Astrocyte (in vitro differentiated cells and primary cell): ENCODE data around the gene PPP1R8. TPM values are rescaled to one million over a fixed set of nuclear protein-coding genes. Genes with fewer than 3 reads are reported as not detected.

Source experiments
- DNase-seq: peaks from one replicate; pipeline ENCODE4 v3.0.0-alpha.2; 2010; ENCODE audit warnings: low read depth
- FAIRE-seq: peaks from 2 replicates; lab custom pipeline; 2011; peaks lifted over from hg19 to GRCh38; lab: Jason Lieb, UNC
- H2AFZ ChIP-seq: 2 replicates; pipeline ENCODE4 v1.6.0; 2012; ENCODE audit warnings: low read depth, low read length, inconsistent platforms
- H3K27ac ChIP-seq: 2 replicates; pipeline ENCODE4 v1.5.1; 2011; ENCODE audit warnings: low read depth, low read length, inconsistent platforms
- H3K27me3 ChIP-seq: 2 replicates; pipeline ENCODE4 v1.6.0; 2011; ENCODE audit warnings: low read length, inconsistent platforms; ENCODE audit not compliant: insufficient read depth
- H3K36me3 ChIP-seq: 2 replicates; pipeline ENCODE4 v1.5.1; 2011; ENCODE audit warnings: low read length, inconsistent platforms; ENCODE audit not compliant: insufficient read depth
- H3K4me1 ChIP-seq: 2 replicates; pipeline ENCODE4 v1.5.1; 2011; ENCODE audit warnings: low read length, inconsistent platforms; ENCODE audit not compliant: insufficient read depth
- H3K4me2 ChIP-seq: 2 replicates; pipeline ENCODE4 v1.6.0; 2012; ENCODE audit warnings: low read length, inconsistent platforms
- H3K4me3 ChIP-seq: 2 replicates; pipeline ENCODE4 v1.5.1; 2011; ENCODE audit warnings: low read depth, mild to moderate bottlenecking, low read length, inconsistent platforms; ENCODE audit not compliant: insufficient read depth
- H3K79me2 ChIP-seq: 2 replicates; pipeline ENCODE4 v1.6.0; 2012; ENCODE audit warnings: mild to moderate bottlenecking, low read length, inconsistent platforms; ENCODE audit not compliant: insufficient read depth
- H3K9ac ChIP-seq: 2 replicates; pipeline ENCODE4 v1.6.0; 2012; ENCODE audit warnings: mild to moderate bottlenecking, low read length, inconsistent platforms
- H3K9me3 ChIP-seq: 2 replicates; pipeline ENCODE4 v1.5.1; 2012; ENCODE audit warnings: low read depth, mild to moderate bottlenecking, low read length, inconsistent platforms; ENCODE audit not compliant: insufficient read depth
- H4K20me1 ChIP-seq: 2 replicates; pipeline ENCODE4 v1.6.0; 2012; ENCODE audit warnings: low read length, inconsistent platforms; ENCODE audit not compliant: insufficient read depth
- H3K27ac Mint-ChIP-seq: one replicate; pipeline ENCODE4 v1.8.0; 2021; ENCODE audit warnings: mild to moderate bottlenecking, mixed read lengths; ENCODE audit not compliant: unreplicated experiment
- H3K27me3 Mint-ChIP-seq: one replicate; pipeline ENCODE4 v1.8.0; 2021; ENCODE audit warnings: low read depth, mixed read lengths; ENCODE audit not compliant: unreplicated experiment
- H3K36me3 Mint-ChIP-seq: one replicate; pipeline ENCODE4 v1.8.0; 2021; ENCODE audit warnings: low read depth, mixed read lengths; ENCODE audit not compliant: unreplicated experiment
- H3K4me1 Mint-ChIP-seq: one replicate; pipeline ENCODE4 v1.8.0; 2021; ENCODE audit warnings: low read depth, mixed read lengths; ENCODE audit not compliant: unreplicated experiment
- H3K4me3 Mint-ChIP-seq: one replicate; pipeline ENCODE4 v1.8.0; 2021; ENCODE audit warnings: mild to moderate bottlenecking, moderate library complexity, mixed read lengths; ENCODE audit not compliant: unreplicated experiment
- H3K9me3 Mint-ChIP-seq: one replicate; pipeline ENCODE4 v1.8.0; 2021; ENCODE audit warnings: mild to moderate bottlenecking, mixed read lengths; ENCODE audit not compliant: unreplicated experiment
- EZH2 ChIP-seq: IDR thresholded peaks from 2 replicates; pipeline ENCODE4 v1.6.1; 2012; ENCODE audit warnings: mild to moderate bottlenecking, low read length, inconsistent platforms; ENCODE audit not compliant: insufficient read depth
- total RNA-seq: library from RNA; stranded (reverse); gene quantifications from 2 replicates; pipeline ENCODE4 v1.2.1, GENCODE V29; 2021
- TF ChIP-seq, protein P1 (sequence below): IDR thresholded peaks from 2 replicates; pipeline ENCODE4 v1.5.1; 2011; ENCODE audit warnings: low read depth, mild to moderate bottlenecking, inconsistent platforms, low read length, moderate library complexity; ENCODE audit not compliant: insufficient read depth

Gene PPP1R8
- total RNA-seq, 1 donor from 2014 or later, result 35.6 TPM

DNA sequence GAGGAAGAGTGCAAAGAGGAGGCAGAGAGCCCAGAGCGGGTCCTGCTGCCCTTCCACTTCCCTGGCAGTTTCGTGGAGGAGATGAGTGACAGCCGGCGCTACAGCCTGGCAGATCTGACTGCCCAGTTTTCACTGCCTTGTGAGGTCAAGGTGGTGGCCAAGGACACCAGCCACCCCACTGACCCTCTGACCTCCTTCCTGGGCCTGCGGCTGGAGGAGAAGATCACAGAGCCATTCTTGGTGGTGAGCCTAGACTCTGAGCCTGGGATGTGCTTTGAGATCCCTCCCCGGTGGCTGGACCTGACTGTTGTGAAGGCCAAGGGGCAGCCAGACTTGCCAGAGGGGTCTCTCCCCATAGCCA lies 51.9 kb downstream of the PPP1R8 start:
- FAIRE-seq (no peak), DNase-seq (no peak)
- H3K27me3 ChIP-seq, result no peaks in the 10 kb centered on the region
- no peaks in the 10 kb centered on the region for H3K79me2 ChIP-seq
- H3K4me2 ChIP-seq, result no peak overlapping the region
- Mint-ChIP-seq H3K4me3 (no peak overlapping the region), H3K27me3 (peaks cover 5% of the 10 kb centered on the region), H3K36me3 (peaks cover 2% of the 10 kb centered on the region), H3K4me1 (no peaks in the 10 kb centered on the region), H3K27ac (no peak overlapping the region), H3K9me3 (no peaks in the 10 kb centered on the region)
- no peaks in the 10 kb centered on the region for H3K4me1 ChIP-seq
- H3K9ac ChIP-seq, result no peak overlapping the region
- no peaks in the 10 kb centered on the region for H3K36me3 ChIP-seq
- H4K20me1 ChIP-seq, result no peaks in the 10 kb centered on the region
- TF ChIP-seq EZH2, result no peak
- TF ChIP-seq, protein P1, sequence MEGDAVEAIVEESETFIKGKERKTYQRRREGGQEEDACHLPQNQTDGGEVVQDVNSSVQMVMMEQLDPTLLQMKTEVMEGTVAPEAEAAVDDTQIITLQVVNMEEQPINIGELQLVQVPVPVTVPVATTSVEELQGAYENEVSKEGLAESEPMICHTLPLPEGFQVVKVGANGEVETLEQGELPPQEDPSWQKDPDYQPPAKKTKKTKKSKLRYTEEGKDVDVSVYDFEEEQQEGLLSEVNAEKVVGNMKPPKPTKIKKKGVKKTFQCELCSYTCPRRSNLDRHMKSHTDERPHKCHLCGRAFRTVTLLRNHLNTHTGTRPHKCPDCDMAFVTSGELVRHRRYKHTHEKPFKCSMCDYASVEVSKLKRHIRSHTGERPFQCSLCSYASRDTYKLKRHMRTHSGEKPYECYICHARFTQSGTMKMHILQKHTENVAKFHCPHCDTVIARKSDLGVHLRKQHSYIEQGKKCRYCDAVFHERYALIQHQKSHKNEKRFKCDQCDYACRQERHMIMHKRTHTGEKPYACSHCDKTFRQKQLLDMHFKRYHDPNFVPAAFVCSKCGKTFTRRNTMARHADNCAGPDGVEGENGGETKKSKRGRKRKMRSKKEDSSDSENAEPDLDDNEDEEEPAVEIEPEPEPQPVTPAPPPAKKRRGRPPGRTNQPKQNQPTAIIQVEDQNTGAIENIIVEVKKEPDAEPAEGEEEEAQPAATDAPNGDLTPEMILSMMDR, result no peak
- no peaks in the 10 kb centered on the region for H3K9me3 ChIP-seq
- no peak overlapping the region for H3K4me3 ChIP-seq
- H2AFZ ChIP-seq, result no peak overlapping the region
- H3K27ac ChIP-seq, result no peak overlapping the region

DNA sequence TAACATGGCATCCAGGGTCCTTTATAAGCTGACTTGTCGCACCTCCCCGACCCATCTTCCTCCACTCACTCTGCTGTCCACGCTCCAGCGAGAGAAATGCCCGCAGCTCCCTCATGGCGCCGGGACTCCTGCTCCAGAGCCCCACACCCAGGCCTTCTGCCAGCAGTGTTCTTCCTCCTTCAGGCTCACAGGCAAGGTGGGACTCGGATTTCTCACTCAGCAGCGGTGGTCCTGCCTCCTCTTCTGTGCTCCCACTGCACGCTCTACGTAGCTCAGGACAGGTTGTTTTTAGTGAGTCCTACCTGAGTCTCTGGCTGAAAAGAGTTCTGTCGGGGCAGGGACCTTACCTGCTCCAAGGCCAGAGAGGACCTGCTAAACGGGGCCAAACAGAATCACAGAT lies 53.0 kb downstream of the PPP1R8 start:
- no peak overlapping the region for H3K9ac ChIP-seq
- no peaks in the 10 kb centered on the region for H3K4me1 Mint-ChIP-seq
- H3K27ac ChIP-seq, result no peak overlapping the region
- DNase-seq, result no peak
- no peaks in the 10 kb centered on the region for H3K36me3 ChIP-seq
- H3K27me3 ChIP-seq, result no peaks in the 10 kb centered on the region
- no peak for FAIRE-seq
- TF ChIP-seq, protein P1, result no peak
- TF ChIP-seq EZH2, result no peak
- H3K4me1 ChIP-seq, result no peaks in the 10 kb centered on the region
- H3K27ac Mint-ChIP-seq, result no peak overlapping the region
- H3K9me3 Mint-ChIP-seq, result no peaks in the 10 kb centered on the region
- peaks cover 2% of the 10 kb centered on the region for H3K36me3 Mint-ChIP-seq
- H3K79me2 ChIP-seq, result no peaks in the 10 kb centered on the region
- H3K9me3 ChIP-seq, result no peaks in the 10 kb centered on the region
- H4K20me1 ChIP-seq, result no peaks in the 10 kb centered on the region
- H3K4me3 ChIP-seq, result no peak overlapping the region
- H3K4me2 ChIP-seq, result no peak overlapping the region
- H2AFZ ChIP-seq, result no peak overlapping the region
- peaks cover 5% of the 10 kb centered on the region for H3K27me3 Mint-ChIP-seq
- H3K4me3 Mint-ChIP-seq, result no peak overlapping the region

DNA sequence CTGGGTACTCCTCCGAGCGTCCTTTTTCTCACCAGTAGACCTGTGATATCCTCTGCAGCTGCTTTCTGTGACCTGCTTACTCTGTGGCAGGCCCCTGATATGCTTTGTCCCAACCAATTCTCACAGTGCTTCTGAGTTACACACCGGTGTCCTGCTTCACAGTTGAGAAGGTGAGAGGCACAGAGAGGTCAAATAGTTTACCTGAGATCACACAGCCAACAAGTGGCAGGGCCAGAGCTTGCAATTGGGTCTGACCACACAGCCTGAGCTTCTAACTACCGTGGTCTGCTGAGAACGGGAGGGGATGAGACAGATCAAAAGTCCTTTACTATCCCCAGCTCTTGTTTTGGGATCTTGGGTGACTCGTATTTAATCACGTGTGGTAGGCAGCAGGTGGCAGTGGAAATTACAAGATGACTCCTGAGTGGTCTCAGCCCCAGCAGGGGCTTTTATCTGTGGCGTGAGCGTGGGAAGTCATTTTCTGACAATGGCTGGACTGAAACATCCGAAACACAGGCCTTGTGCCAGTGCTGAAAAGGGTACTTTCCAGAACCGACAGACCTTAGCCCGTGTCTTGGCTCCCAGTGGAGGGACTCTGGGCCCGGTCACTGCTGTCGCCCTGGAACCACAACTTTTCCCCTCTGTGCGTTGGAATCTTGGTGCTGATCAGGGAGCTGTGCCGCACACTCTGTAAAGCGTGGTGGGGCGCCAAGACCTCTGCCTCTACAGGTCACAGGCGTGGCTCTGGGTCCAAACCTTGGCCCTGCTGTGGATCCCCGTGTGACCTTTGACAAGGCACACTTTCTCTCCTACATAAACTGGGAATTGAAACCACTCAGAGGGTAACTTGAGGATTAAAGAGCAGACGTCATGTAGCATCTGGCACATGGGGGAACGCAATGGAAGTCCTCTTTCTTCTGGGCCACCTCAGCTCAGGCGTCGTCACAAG lies 53.7 kb downstream of the PPP1R8 start:
- Mint-ChIP-seq H3K4me3 (no peak overlapping the region), H3K27ac (no peak overlapping the region), H3K27me3 (peaks cover 2% of the 10 kb centered on the region), H3K9me3 (no peaks in the 10 kb centered on the region), H3K4me1 (no peaks in the 10 kb centered on the region), H3K36me3 (peaks cover 2% of the 10 kb centered on the region)
- no peak overlapping the region for H3K27ac ChIP-seq
- no peak overlapping the region for H2AFZ ChIP-seq
- no peaks in the 10 kb centered on the region for H4K20me1 ChIP-seq
- no peak overlapping the region for H3K4me3 ChIP-seq
- H3K4me1 ChIP-seq, result no peaks in the 10 kb centered on the region
- no peaks in the 10 kb centered on the region for H3K27me3 ChIP-seq
- H3K4me2 ChIP-seq, result no peak overlapping the region
- no peaks in the 10 kb centered on the region for H3K79me2 ChIP-seq
- H3K9me3 ChIP-seq, result no peaks in the 10 kb centered on the region
- no peak for DNase-seq
- no peak overlapping the region for H3K9ac ChIP-seq
- TF ChIP-seq, protein P1, result no peak
- no peak for TF ChIP-seq EZH2
- no peak for FAIRE-seq
- no peaks in the 10 kb centered on the region for H3K36me3 ChIP-seq
